GM12865 (cell line): ENCODE data around the gene PLXNB3.

ENCODE experiments used
- DNase-seq: peaks from one replicate; pipeline ENCODE4 v3.0.0; 2010; ENCODE audit warnings: low read depth
- H3K4me3 ChIP-seq: 2 replicates; pipeline ENCODE4 v1.5.1; 2011; ENCODE audit warnings: mild to moderate bottlenecking, low read depth, low read length, control low read depth
- TF ChIP-seq, protein P1 (sequence below): IDR thresholded peaks from 2 replicates; pipeline ENCODE4 v1.5.1; 2011; ENCODE audit warnings: low read length, control low read depth, low read depth, inconsistent platforms; ENCODE audit not compliant: insufficient read depth; ENCODE audit errors: missing control alignments

Gene PLXNB3

DNA sequence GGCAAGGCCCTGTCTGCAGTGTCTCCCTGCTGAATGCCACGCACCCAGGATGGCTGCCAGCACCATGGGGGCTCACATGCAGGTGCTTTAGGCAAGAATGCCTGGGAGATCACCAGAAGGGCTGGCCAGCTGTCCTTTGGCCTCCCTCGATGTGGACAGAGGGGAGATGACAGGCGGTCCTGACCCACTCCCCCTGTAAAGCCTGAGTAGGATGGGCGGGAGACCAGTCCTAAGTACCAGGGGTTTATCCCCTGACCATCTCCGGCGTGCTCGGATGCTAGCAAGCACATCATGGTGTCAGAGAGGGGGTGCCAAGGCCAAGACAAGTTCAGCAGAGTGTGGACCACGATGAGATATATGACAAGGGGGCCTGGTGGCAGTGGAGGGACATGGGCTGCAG is 61.0 kb downstream of the PLXNB3 start:
- DNase-seq: no peak
- no peak overlapping the region for H3K4me3 ChIP-seq
- TF ChIP-seq, protein P1, sequence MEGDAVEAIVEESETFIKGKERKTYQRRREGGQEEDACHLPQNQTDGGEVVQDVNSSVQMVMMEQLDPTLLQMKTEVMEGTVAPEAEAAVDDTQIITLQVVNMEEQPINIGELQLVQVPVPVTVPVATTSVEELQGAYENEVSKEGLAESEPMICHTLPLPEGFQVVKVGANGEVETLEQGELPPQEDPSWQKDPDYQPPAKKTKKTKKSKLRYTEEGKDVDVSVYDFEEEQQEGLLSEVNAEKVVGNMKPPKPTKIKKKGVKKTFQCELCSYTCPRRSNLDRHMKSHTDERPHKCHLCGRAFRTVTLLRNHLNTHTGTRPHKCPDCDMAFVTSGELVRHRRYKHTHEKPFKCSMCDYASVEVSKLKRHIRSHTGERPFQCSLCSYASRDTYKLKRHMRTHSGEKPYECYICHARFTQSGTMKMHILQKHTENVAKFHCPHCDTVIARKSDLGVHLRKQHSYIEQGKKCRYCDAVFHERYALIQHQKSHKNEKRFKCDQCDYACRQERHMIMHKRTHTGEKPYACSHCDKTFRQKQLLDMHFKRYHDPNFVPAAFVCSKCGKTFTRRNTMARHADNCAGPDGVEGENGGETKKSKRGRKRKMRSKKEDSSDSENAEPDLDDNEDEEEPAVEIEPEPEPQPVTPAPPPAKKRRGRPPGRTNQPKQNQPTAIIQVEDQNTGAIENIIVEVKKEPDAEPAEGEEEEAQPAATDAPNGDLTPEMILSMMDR: no peak
